Measurements from ENCODE around the gene SESN1.

SESN1 gene

DNA sequence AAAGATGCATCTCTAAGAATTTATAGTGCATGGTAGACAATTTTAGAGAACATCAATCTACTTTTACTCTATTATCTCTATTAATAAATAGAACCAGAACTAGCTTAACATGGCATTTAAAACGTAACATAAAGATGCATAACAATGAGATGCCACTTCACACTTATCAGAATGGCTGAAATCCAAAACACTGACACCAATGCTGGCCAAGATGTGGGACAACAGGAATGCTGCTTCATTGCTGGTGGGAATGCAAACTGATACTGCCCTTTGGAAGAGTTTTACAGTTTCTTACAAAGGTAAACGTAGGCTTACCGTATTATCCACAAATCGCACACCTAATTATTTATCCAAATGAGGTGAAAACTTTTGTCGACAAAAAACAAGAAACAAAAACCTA lies 95.2 kb downstream of the SESN1 start:
- Histone ChIP-seq H3K4ac (ENCODE audit: low read length) (no peak overlapping the region), H3K27ac (replicated peaks; ENCODE audit: low read length) (no peak overlapping the region), H2BK15ac (ENCODE audit: low read length) (no peak overlapping the region), H2BK120ac (ENCODE audit: low read depth, low read length) (no peak overlapping the region), H3K79me1 (ENCODE audit: low read depth, low read length) (no peaks in the 10 kb centered on the region), H3K36me3 (replicated peaks in 1 of 2; ENCODE audit: control insufficient read depth in 2 of 2, insufficient read depth in 2 of 2, low read length in 2 of 2) (peaks cover 2 to 83% of the 10 kb centered on the region in 2 donors), H4K91ac (ENCODE audit: low read depth, low read length, poor library complexity) (no peak overlapping the region), H3K4me1 (ENCODE audit: control insufficient read depth in 2 of 2, insufficient read depth in 1 of 2, low read depth in 1 of 2, low read length in 2 of 2) (no peaks in the 10 kb centered on the region), H3K4me3 (ENCODE audit: low read length in 2 of 2) (no peak overlapping the region), H3K9me3 (replicated peaks in 1 of 2; ENCODE audit: control insufficient read depth in 2 of 2, insufficient read depth in 1 of 2, low read depth in 1 of 2, low read length in 2 of 2) (no peaks in the 10 kb centered on the region), H3K23ac (ENCODE audit: low read depth, low read length, poor library complexity) (no peak overlapping the region), H3K27me3 (ENCODE audit: control insufficient read depth in 3 of 3, insufficient read depth in 3 of 3, low read depth in 1 of 3, low read length in 3 of 3) (no peaks in the 10 kb centered on the region), H2BK5ac (ENCODE audit: low read length) (no peak overlapping the region), H4K8ac (ENCODE audit: low read depth, low read length) (no peak overlapping the region), H3K9ac (ENCODE audit: low read depth, low read length, poor library complexity) (no peak overlapping the region), H3K14ac (ENCODE audit: low read length) (no peak overlapping the region), H2AK5ac (ENCODE audit: low read depth, low read length) (no peak overlapping the region), H3K4me2 (ENCODE audit: insufficient read depth, low read length, poor library complexity, severe bottlenecking) (no peak overlapping the region), H2AFZ (ENCODE audit: low read length) (no peak overlapping the region), H2BK12ac (ENCODE audit: low read length) (no peak overlapping the region), H3K18ac (ENCODE audit: low read length) (no peak overlapping the region)
- no CpG with 5 or more reads among the region's 5 CpGs for WGBS, 2 donors (ENCODE audit: extremely low coverage in 2 of 2, insufficient read length in 2 of 2, insufficient replicate concordance in 1 of 2)
- DNase-seq (ENCODE audit: low spot score): no peak

- Histone ChIP-seq H3K9me3 (replicated peaks in 1 of 2; ENCODE audit: control insufficient read depth in 2 of 2, insufficient read depth in 1 of 2, low read depth in 1 of 2, low read length in 2 of 2) (no peaks in the 10 kb centered on the region), H3K79me1 (ENCODE audit: low read depth, low read length) (no peaks in the 10 kb centered on the region), H4K8ac (ENCODE audit: low read depth, low read length) (no peak overlapping the region), H3K27ac (replicated peaks; ENCODE audit: low read length) (no peak overlapping the region), H3K14ac (ENCODE audit: low read length) (no peak overlapping the region), H3K9ac (ENCODE audit: low read depth, low read length, poor library complexity) (no peak overlapping the region), H3K18ac (ENCODE audit: low read length) (no peak overlapping the region), H3K27me3 (ENCODE audit: control insufficient read depth in 3 of 3, insufficient read depth in 3 of 3, low read depth in 1 of 3, low read length in 3 of 3) (no peaks in the 10 kb centered on the region), H2BK12ac (ENCODE audit: low read length) (no peak overlapping the region), H3K4me3 (ENCODE audit: low read length in 2 of 2) (no peak overlapping the region), H2BK5ac (ENCODE audit: low read length) (no peak overlapping the region), H2BK15ac (ENCODE audit: low read length) (no peak overlapping the region), H3K4me1 (ENCODE audit: control insufficient read depth in 2 of 2, insufficient read depth in 1 of 2, low read depth in 1 of 2, low read length in 2 of 2) (no peaks in the 10 kb centered on the region), H3K36me3 (replicated peaks in 1 of 2; ENCODE audit: control insufficient read depth in 2 of 2, insufficient read depth in 2 of 2, low read length in 2 of 2) (peaks cover 2 to 92% of the 10 kb centered on the region in 2 donors), H3K4ac (ENCODE audit: low read length) (no peak overlapping the region), H2BK120ac (ENCODE audit: low read depth, low read length) (no peak overlapping the region), H3K23ac (ENCODE audit: low read depth, low read length, poor library complexity) (no peak overlapping the region), H3K4me2 (ENCODE audit: insufficient read depth, low read length, poor library complexity, severe bottlenecking) (no peak overlapping the region), H2AK5ac (ENCODE audit: low read depth, low read length) (no peak overlapping the region), H4K91ac (ENCODE audit: low read depth, low read length, poor library complexity) (no peak overlapping the region), H2AFZ (ENCODE audit: low read length) (no peak overlapping the region)
- WGBS, 2 donors (ENCODE audit: extremely low coverage in 2 of 2, insufficient read length in 2 of 2, insufficient replicate concordance in 1 of 2): no CpG with 5 or more reads among the region's 3 CpGs
- no peak for DNase-seq (ENCODE audit: low spot score)
Observed at GRCh38 chr6:108998485-108998884, 96.2 kb downstream of the SESN1 start.

- H2AK5ac ChIP-seq (ENCODE audit: low read depth, low read length): no peak overlapping the region
- H4K8ac ChIP-seq (ENCODE audit: low read depth, low read length): no peak overlapping the region
- no peaks in the 10 kb centered on the region for H3K27me3 ChIP-seq (ENCODE audit: control insufficient read depth in 3 of 3, insufficient read depth in 3 of 3, low read depth in 1 of 3, low read length in 3 of 3)
- no peak overlapping the region for H2AFZ ChIP-seq (ENCODE audit: low read length)
- no peaks in the 10 kb centered on the region for H3K79me1 ChIP-seq (ENCODE audit: low read depth, low read length)
- H3K9me3 ChIP-seq (replicated peaks in 1 of 2; ENCODE audit: control insufficient read depth in 2 of 2, insufficient read depth in 1 of 2, low read depth in 1 of 2, low read length in 2 of 2): no peaks in the 10 kb centered on the region
- no peak overlapping the region for H3K4ac ChIP-seq (ENCODE audit: low read length)
- no peak for DNase-seq (ENCODE audit: low spot score)
- H3K9ac ChIP-seq (ENCODE audit: low read depth, low read length, poor library complexity): no peak overlapping the region
- peaks cover 2 to 98% of the 10 kb centered on the region in 2 donors for H3K36me3 ChIP-seq (replicated peaks in 1 of 2; ENCODE audit: control insufficient read depth in 2 of 2, insufficient read depth in 2 of 2, low read length in 2 of 2)
- no peaks in the 10 kb centered on the region for H3K4me1 ChIP-seq (ENCODE audit: control insufficient read depth in 2 of 2, insufficient read depth in 1 of 2, low read depth in 1 of 2, low read length in 2 of 2)
- no CpG with 5 or more reads among the region's 1 CpG for WGBS, 2 donors (ENCODE audit: extremely low coverage in 2 of 2, insufficient read length in 2 of 2, insufficient replicate concordance in 1 of 2)
- no peak overlapping the region for H3K27ac ChIP-seq (replicated peaks; ENCODE audit: low read length)
- H3K23ac ChIP-seq (ENCODE audit: low read depth, low read length, poor library complexity): no peak overlapping the region
- H2BK15ac ChIP-seq (ENCODE audit: low read length): no peak overlapping the region
- no peak overlapping the region for H2BK120ac ChIP-seq (ENCODE audit: low read depth, low read length)
- H4K91ac ChIP-seq (ENCODE audit: low read depth, low read length, poor library complexity): no peak overlapping the region
- no peak overlapping the region for H2BK12ac ChIP-seq (ENCODE audit: low read length)
- H3K4me2 ChIP-seq (ENCODE audit: insufficient read depth, low read length, poor library complexity, severe bottlenecking): no peak overlapping the region
- no peak overlapping the region for H3K14ac ChIP-seq (ENCODE audit: low read length)
- no peak overlapping the region for H3K4me3 ChIP-seq (ENCODE audit: low read length in 2 of 2)
- H3K18ac ChIP-seq (ENCODE audit: low read length): no peak overlapping the region
- H2BK5ac ChIP-seq (ENCODE audit: low read length): no peak overlapping the region
Observed at GRCh38 chr6:108996208-108996607, 98.4 kb downstream of the SESN1 start.

DNA sequence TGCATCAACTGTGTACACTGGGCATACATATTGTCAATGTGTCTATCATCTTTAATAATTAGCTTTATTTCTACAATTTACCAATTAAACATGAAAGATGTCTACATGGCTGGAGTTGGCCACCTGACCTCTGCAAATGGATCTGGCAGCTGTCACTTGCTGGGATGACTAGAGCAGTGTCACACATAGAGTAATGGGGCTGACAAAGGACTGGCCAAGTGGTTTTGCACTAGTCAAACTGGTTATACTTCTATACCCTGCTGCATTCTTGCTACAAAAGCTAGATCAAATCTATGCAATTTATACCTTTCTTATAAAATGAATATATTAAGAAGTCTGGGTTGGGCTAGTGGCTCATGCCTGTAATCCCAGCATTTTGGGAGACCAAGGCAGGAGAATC lies 99.3 kb downstream of the SESN1 start:
- Histone ChIP-seq H3K18ac (ENCODE audit: low read length) (no peak overlapping the region), H3K27ac (replicated peaks; ENCODE audit: low read length) (no peak overlapping the region), H3K9ac (ENCODE audit: low read depth, low read length, poor library complexity) (no peak overlapping the region), H2BK12ac (ENCODE audit: low read length) (no peak overlapping the region), H2BK15ac (ENCODE audit: low read length) (no peak overlapping the region), H3K14ac (ENCODE audit: low read length) (no peak overlapping the region), H2AK5ac (ENCODE audit: low read depth, low read length) (no peak overlapping the region), H3K4ac (ENCODE audit: low read length) (no peak overlapping the region), H3K79me1 (ENCODE audit: low read depth, low read length) (no peaks in the 10 kb centered on the region), H3K4me2 (ENCODE audit: insufficient read depth, low read length, poor library complexity, severe bottlenecking) (no peak overlapping the region), H3K9me3 (replicated peaks in 1 of 2; ENCODE audit: control insufficient read depth in 2 of 2, insufficient read depth in 1 of 2, low read depth in 1 of 2, low read length in 2 of 2) (no peaks in the 10 kb centered on the region), H4K91ac (ENCODE audit: low read depth, low read length, poor library complexity) (no peak overlapping the region), H3K27me3 (ENCODE audit: control insufficient read depth in 3 of 3, insufficient read depth in 3 of 3, low read depth in 1 of 3, low read length in 3 of 3) (no peaks in the 10 kb centered on the region), H3K23ac (ENCODE audit: low read depth, low read length, poor library complexity) (no peak overlapping the region), H2BK5ac (ENCODE audit: low read length) (no peak overlapping the region), H3K4me1 (ENCODE audit: control insufficient read depth in 2 of 2, insufficient read depth in 1 of 2, low read depth in 1 of 2, low read length in 2 of 2) (no peaks in the 10 kb centered on the region), H3K4me3 (ENCODE audit: low read length in 2 of 2) (no peak overlapping the region), H3K36me3 (replicated peaks in 1 of 2; ENCODE audit: control insufficient read depth in 2 of 2, insufficient read depth in 2 of 2, low read length in 2 of 2) (peaks cover 2 to 98% of the 10 kb centered on the region in 2 donors), H4K8ac (ENCODE audit: low read depth, low read length) (no peak overlapping the region), H2AFZ (ENCODE audit: low read length) (no peak overlapping the region), H2BK120ac (ENCODE audit: low read depth, low read length) (no peak overlapping the region)
- no peak for DNase-seq (ENCODE audit: low spot score)
